ENCODE results near the gene NFKB1. TPM values are rescaled to one million over a fixed set of nuclear protein-coding genes. Genes with fewer than 3 reads are reported as not detected.

NFKB1 gene
- total and polyA plus RNA-seq, 10 donors = 15.9 to 94.4 (median 55.3) TPM

- H3K27ac ChIP-seq = no peak overlapping the region
- TF ChIP-seq POLR2AphosphoS5 (IDR thresholded peaks at IDR 0.05) (no peak), POLR2A (IDR thresholded peaks at IDR 0.05) (no peak), CTCF (IDR thresholded peaks at IDR 0.05 in 8 of 11, conservative IDR thresholded peaks at IDR 0.05 in 3 of 11) (no peak)
- intact Hi-C loops (cut with DNase I; ENCODE audit: low total_unique reads) = no loop called here
- H3K4me1 ChIP-seq = peaks cover 0 to 42% (median 8%) of the 10 kb centered on the region in 6 donors
- H3K27me3 ChIP-seq (replicated peaks in 1 of 7) = no peaks in the 10 kb centered on the region
- H3K36me3 ChIP-seq = peaks cover 0 to 74% (median 10%) of the 10 kb centered on the region in 6 donors
- no peak for DNase-seq
- no peak overlapping the region for H3K4me3 ChIP-seq
- H3K9me3 ChIP-seq = no peaks in the 10 kb centered on the region
- WGBS, 5 donors = 82 to 92% (median 89%) methylated on average over 12 of the region's 12 CpGs
Measured at GRCh38 chr4:102543030-102543928, 42.1 kb downstream of the NFKB1 start.

DNA sequence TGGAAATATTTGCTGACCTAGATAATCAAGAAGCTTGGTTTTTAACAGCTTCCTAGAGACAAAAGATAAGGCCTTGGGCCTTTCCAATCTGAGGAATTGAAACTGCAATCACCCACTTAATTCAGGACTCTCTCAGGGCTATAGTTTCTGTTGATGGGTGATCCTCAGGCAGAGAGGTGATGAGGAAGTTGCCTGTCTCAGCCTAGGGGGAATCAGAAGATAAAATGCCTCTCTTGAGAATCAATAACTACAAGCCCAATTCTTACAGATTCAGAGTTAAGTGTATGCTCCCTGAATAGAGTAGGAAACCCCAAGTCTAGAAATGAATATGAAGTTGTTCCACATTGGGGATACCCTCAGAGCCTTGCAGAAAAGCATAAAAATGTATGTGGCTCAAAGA lies 45.5 kb downstream of the NFKB1 start:
- no peak for DNase-seq
- intact Hi-C loops (cut with DNase I; ENCODE audit: low total_unique reads) = no loop called here
- TF ChIP-seq POLR2AphosphoS5 (IDR thresholded peaks at IDR 0.05) (no peak), POLR2A (IDR thresholded peaks at IDR 0.05) (no peak), CTCF (IDR thresholded peaks at IDR 0.05 in 8 of 11, conservative IDR thresholded peaks at IDR 0.05 in 3 of 11) (no peak)

GRCh38 chr4:102547973-102548372 lies 46.8 kb downstream of the NFKB1 start:
- Histone ChIP-seq H3K9me3 (no peaks in the 10 kb centered on the region), H3K4me3 (no peak overlapping the region), H3K4me1 (peaks cover 12 to 41% (median 27%) of the 10 kb centered on the region in 6 donors), H3K27me3 (replicated peaks in 1 of 7) (no peaks in the 10 kb centered on the region), H3K36me3 (peaks cover 0 to 56% (median 5%) of the 10 kb centered on the region in 6 donors), H3K27ac (no peak overlapping the region)
- intact Hi-C loops (cut with DNase I; ENCODE audit: low total_unique reads) = no loop called here
- 90 to 100% (median 95%) methylated on average over 2 of the region's 2 CpGs for WGBS, 5 donors
- no peak for TF ChIP-seq POLR2AphosphoS5 (IDR thresholded peaks at IDR 0.05)
- no peak for TF ChIP-seq POLR2A (IDR thresholded peaks at IDR 0.05)
- no peak for TF ChIP-seq CTCF (IDR thresholded peaks at IDR 0.05 in 8 of 11, conservative IDR thresholded peaks at IDR 0.05 in 3 of 11)
- no peak for DNase-seq

More for the DNA sequence above, 45.5 kb downstream of the NFKB1 start:
- Histone ChIP-seq H3K27ac (no peak overlapping the region), H3K4me3 (no peak overlapping the region), H3K4me1 (peaks cover 0 to 37% (median 14%) of the 10 kb centered on the region in 6 donors), H3K27me3 (replicated peaks in 1 of 7) (no peaks in the 10 kb centered on the region), H3K9me3 (no peaks in the 10 kb centered on the region), H3K36me3 (peaks cover 0 to 64% (median 6%) of the 10 kb centered on the region in 6 donors)

GRCh38 chr4:102551958-102552565 lies 50.9 kb downstream of the NFKB1 start:
- H3K27ac ChIP-seq = peak overlapping the region in 5 of 8 donors; percentile 4 to 53 (median 24)
- 90 to 96% (median 95%) methylated on average over 4 of the region's 4 CpGs for WGBS, 5 donors

More at GRCh38 chr4:102551958-102552565, 50.9 kb downstream of the NFKB1 start:
- Histone ChIP-seq H3K4me1 (peaks cover 19 to 51% (median 31%) of the 10 kb centered on the region in 6 donors), H3K4me3 (no peak overlapping the region), H3K9me3 (no peaks in the 10 kb centered on the region), H3K36me3 (peaks cover 0 to 44% (median 7%) of the 10 kb centered on the region in 6 donors), H3K27me3 (replicated peaks in 1 of 7) (no peaks in the 10 kb centered on the region)
- DNase-seq = no peak
- no peak for TF ChIP-seq POLR2AphosphoS5 (IDR thresholded peaks at IDR 0.05)
- TF ChIP-seq POLR2A (IDR thresholded peaks at IDR 0.05) = no peak
- no peak for TF ChIP-seq CTCF (IDR thresholded peaks at IDR 0.05 in 8 of 11, conservative IDR thresholded peaks at IDR 0.05 in 3 of 11)
- intact Hi-C loops (cut with DNase I; ENCODE audit: low total_unique reads) = loop anchor here (10.0 kb wide), 1 partner anchor 47 kb away; the partner anchor contains the start of gene NFKB1
